Left colon (tissue), 2 donors: ENCODE measurements around the gene ELL2. TPM values are rescaled to one million over a fixed set of nuclear protein-coding genes. Genes with fewer than 3 reads are reported as not detected.

ENCODE experiments used
- ATAC-seq: fragments of 200-7000 bp; cut with Tn5 transposase; one replicate; pipeline ENCODE4 v1.9.1; 2020; ENCODE audit warnings: mild to moderate bottlenecking, moderate library complexity
- DNase-seq, 2 donors: peaks; one replicate each; pipeline ENCODE4 v3.0.0-alpha.2; 2020
- intact Hi-C, 2 donors: fragments of 100-400 bp; cut with DNase I in 1 of 2; cut with micrococcal nuclease in 1 of 2; formaldehyde crosslinking; loops; one replicate each; pipeline versions ENCODE4 v1.11.2 to v1.14.0; 2022; cut with DNase I, micrococcal nuclease
- long read RNA-seq: library from polyadenylated mRNA; unstranded; transcript quantifications from one replicate; pipeline ENCODE4 v2.0.0, GENCODE V29; 2021
- total RNA-seq, 2 donors: library from RNA; stranded (reverse); fragmentation: NEBNext Ultra II Directional; extraction: Animal tissue kit (Norgen Biotek cat#: 25700); gene quantifications; one replicate each; pipeline ENCODE4 v1.2.1, GENCODE V29; 2021
- donor health status: DM: no; HTN: no; CAD: no.
- donor health status: DM: yes; HTN: yes; CAD: no.

ELL2 gene
- total RNA-seq, result 10 to 100 TPM; 28.7 to 36.7 TPM
- long read RNA-seq, full-length matches to known transcripts, result 1 of 21 reads
- long read RNA-seq, partial matches to known transcripts, result 15 of 21 reads
- long read RNA-seq, other reads (novel, unspliced or antisense), result 5 of 21 reads

DNA sequence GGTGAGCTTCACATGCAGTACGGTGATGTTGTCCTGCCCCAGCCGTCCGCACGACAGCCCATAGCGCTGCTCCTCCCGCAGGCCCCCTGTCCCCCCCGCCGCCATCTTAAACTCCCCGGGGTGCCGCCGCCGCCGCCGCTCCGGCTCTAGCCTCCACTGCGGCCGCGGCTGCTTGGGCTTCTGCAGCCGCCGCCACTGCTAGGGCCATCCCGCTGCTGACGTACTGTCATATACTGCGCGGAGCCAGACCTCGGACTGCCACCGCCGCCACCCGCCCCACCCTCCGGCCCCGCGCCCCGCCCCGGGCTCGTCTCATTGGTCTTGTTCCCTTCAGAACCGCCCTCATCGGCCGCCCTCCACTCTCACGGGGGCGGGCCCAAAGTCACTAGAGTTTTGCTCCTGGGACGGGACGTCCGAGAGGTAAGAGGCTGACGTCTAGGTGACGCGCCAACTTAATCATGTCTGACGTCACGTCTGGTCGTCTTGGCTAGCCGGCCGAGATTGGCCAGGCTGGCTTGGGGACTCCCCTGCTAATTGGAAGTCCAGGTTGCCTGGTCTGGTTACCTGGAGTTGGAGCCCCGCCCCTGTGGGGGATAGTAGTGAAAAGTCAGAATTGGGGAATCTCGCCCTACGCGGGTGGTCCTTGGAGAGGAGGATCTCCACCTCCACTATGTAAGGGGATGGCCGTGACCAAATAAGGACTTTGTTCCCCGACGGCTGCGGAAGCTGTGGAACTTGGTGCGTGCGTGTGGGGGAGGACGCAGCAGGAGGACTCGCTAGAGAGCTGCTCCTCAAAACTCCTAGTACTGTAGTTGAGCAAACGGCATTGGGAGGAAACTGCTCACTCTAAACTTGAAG lies at the start of gene ELL2:
TSS of gene ELL2 (minus strand) at position 235 of the 858 bp plus-strand sequence. CDS start at position 105, 130 bp downstream.
- intact Hi-C loops, result loop anchor here in 1 of 2 donors (5.0 to 10.0 kb wide), 2 partner anchors 317 to 375 kb away; partner anchors contain the start of gene RFESD
- ATAC-seq (peak; percentile 83), DNase-seq (peak; percentile 99)

DNA sequence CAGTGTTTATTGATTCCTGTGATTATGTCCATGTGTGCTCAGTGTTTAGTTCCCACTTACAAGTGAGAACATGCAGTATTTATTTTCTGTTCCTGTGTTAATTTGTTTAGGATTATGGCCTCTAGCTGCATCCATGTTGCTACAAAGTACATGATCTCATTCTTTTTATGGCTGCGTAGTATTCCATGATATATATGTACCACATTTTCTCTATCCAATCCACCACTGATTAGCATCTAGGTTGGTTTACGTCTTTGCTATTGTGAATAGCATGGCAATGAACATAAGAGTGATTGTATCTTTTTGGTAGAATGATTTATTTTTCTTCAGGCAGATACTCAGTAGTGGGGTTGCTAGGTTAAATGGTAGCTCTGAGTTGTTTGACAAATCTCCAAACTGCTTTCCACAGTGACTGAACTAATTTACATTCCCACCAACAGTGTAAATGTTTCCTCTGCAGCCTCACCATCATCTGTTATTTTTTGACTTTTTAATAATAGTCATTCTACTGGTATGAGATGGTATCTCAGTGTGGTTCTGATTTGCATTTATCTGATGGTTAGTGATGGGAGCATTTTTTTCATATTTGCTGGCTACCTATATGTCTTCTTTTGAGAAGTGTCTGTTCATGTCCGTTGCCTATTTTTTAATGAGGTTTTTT lies 47.5 kb upstream of the ELL2 start:
- no peak for ATAC-seq
- DNase-seq, result no peak
- intact Hi-C loops, result no loop called here

DNA sequence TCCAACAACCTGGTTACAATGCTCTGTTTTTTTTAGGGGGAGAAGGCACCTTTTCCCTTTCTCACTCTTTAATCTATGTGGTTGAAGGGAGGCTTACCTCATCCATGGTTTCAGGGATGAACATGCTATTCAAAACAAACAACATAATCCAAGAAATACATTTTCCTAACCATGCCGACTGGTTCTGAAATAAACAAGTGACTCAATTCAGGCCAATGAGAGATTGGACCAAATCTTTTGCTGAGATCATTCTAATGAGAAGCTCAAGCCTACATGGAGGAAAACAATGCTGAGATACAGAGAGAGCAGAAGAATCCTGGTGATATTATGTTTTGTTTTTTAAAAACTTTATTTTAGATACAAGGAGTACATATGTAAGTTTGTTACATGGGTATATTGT lies 46.8 kb upstream of the ELL2 start:
- no peak for DNase-seq
- intact Hi-C loops, result no loop called here
- no peak for ATAC-seq

DNA sequence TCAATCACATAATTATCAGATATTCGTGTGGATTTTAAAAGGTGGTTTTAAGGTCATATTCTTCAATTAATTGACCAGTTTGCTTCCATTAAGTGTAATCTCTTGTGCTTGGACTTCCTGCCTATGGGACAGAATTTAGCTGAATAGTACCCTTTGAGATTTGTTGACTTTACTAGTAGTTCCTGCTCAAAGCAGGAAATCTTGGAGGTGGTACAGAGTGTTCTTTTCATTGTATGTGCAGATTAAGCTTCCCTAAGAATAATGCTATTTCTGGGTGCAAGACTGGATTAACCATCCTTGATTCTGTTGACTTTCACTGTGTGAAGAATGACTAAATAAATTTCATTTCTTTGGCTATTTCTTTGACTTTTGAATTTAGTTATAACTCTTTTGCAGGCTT lies 45.4 kb upstream of the ELL2 start:
- ATAC-seq, result no peak
- no peak for DNase-seq
- intact Hi-C loops, result no loop called here

DNA sequence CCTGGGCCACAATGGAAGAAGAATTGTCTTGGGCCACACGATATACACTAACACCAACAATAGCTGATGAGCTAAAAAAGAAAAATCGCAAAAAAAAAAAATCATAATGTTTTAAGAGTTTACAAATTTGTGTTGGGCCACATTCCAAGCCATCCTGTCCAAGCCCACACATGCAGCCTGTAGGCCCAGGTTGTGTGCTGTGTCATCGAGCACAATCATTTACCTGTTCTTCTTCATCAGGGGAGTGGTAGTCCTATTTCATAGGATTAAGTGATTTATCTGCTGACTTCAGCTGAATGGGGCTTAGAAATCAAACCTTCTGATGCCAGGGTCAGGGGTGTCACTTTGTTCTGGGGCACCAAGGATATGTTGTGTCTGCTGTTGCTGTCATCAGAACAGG lies 44.6 kb upstream of the ELL2 start:
- no peak for DNase-seq
- intact Hi-C loops, result no loop called here
- no peak for ATAC-seq

DNA sequence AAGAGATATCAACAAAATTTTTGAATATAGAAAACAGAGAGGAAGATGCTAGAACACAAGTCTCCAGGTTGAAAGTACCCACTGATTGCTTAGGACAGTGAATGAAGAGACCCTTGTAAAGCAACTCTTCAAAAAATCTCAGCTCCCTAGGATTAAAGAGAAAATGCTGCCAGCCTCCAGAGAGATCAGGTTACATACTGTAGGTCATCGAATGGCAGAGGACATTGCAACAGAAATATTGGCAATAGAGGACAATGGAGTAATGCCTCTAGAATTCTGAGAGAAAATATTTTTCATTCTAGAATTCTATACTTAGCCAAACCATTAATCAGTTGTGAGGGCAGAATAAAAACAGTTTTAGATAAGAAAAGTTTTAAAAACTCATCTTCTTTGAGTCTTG lies 43.1 kb upstream of the ELL2 start:
- DNase-seq (no peak), ATAC-seq (no peak)
- intact Hi-C loops, result no loop called here

DNA sequence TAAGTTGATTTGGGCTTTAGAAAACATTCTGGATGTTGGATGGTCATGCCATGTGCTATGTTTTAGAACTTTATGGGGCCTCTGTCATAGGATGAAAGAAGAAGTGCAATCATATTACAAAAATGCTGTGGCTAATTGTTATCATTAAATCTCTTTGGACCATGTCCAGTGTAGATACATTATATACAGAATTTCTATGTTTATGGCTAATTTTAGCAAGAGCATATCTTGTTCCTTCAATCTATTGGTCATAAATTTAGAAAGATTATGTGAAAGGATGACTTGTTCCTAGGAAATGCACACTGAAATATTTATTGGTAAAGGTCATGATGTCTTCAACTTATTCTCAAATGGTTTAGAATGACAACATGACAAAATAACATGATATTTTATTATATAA lies 42.4 kb upstream of the ELL2 start:
- DNase-seq (no peak), ATAC-seq (no peak)
- intact Hi-C loops, result no loop called here

DNA sequence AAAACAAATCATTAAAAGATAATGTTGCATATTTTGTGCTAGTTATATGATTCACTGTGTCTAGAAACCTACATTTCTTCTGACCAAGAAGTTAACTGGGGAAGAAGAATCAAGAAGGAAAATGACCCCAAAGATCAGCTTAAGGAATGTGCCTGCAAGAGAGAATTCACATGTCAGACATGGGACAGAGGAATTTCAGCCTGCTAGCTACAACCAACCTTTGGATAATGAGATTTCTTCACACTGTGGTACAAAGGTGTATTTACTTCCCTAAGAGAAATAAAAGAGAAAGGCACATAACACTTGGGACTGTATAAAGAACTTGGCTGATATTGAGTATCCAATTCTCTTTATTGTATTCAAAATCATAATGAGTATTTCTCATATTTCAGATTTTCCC lies 39.6 kb upstream of the ELL2 start:
- DNase-seq, result no peak
- intact Hi-C loops, result no loop called here
- ATAC-seq, result peak; percentile 38

DNA sequence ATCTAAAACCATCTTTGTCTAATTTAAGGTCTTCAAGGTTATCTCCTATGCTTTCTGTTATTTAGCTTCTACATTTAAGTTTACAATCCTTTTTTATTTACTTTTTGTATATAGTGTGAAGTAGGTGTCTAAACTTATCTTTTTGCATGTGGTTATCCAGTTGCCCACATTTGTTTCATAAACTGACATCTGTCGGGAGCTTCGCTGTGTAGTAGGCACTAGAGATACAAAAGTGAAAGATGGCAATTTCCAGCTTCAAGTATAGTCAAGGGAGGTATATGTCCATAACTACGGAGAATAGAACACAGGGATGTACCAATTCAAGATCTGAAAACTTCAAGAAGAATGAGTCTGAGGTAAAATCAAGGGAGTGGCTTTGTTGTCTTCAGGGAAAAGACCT lies 38.7 kb upstream of the ELL2 start:
- intact Hi-C loops, result no loop called here
- ATAC-seq (no peak), DNase-seq (no peak)

DNA sequence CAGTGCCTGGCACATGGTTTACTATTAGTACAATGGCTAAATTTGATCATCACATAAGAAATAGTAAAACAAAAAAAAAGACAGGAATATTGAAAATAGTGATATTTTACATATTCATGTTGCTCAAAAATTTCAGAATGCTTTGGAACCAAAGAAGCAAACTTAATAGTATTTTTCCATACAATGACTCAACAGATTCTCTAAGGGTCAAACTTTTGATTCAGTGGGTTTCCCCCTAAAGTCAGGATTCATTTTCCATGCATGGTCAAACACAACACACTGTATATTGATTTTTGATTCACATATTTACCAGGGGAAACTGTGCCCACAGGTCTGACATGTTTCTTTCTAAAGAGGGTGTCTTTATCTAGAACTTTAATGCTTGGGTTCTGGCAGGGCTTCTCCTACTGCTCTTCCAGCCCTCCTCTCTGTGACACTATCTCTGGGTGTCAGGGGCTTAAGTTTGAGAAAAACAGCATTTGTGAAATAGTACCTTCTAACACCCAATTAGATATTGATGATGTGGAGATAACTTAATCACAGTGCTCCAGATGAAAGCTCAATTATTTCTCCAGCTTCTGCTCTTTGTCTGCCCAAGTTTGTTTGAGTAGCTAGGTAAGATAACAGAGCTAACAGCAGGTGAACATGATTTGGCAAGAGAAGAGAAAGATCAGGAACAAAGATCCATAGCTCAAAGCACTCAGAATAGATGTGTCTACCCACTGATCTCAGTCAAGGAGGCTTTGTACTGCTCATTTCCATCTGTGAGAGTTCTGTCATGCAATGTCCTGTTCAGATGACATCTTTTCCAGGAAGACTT lies 35.5 kb upstream of the ELL2 start:
- no peak for DNase-seq

DNA sequence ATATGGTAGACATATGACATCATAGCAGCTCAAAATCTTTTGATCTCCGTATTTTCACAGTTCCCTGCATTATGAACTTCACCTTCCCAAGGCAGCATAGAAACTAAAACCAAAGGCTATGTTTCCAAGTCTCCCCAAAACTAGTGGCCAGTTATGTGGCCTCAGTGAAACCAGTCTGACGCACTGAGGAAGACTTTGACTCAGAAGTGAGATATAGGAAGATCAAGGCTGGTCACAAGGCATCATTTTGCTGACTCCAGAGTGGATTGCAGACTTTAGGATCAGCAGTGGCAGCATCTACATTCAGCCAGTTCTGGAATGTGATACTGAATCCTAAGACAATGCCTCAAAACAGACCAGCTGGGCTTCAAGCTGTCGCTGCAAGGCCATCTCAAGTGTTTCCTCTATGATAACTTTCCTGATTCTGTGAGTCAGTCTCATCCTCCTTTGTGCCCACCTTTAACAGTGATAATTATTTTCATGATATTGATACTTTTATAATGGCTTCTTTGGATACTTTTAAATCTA lies 34.4 kb upstream of the ELL2 start:
- intact Hi-C loops, result no loop called here

More for the DNA sequence above, 35.5 kb upstream of the ELL2 start:
- intact Hi-C loops, result no loop called here
- ATAC-seq, result no peak

DNA sequence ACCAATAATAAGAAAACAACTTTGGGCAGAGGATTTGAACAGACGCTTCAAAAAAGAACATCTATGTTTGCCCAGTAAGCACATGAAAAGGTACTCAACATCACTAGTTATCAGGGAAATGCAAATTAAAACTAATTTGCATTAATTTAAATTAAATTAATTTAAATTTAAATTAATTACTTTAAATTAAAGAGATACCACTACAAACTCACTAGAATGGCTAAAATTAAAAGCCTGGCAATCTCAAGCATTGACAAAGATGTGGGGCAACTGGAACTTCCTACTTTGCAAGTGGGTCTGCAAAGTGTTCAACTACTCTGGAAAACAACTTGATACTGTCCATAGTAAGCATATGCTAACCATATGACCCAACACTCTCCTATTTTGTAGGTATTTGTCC lies 32.1 kb upstream of the ELL2 start:
- no peak for ATAC-seq
- no peak for DNase-seq
- intact Hi-C loops, result no loop called here

More for the DNA sequence above, 34.4 kb upstream of the ELL2 start:
- DNase-seq (no peak), ATAC-seq (no peak)

DNA sequence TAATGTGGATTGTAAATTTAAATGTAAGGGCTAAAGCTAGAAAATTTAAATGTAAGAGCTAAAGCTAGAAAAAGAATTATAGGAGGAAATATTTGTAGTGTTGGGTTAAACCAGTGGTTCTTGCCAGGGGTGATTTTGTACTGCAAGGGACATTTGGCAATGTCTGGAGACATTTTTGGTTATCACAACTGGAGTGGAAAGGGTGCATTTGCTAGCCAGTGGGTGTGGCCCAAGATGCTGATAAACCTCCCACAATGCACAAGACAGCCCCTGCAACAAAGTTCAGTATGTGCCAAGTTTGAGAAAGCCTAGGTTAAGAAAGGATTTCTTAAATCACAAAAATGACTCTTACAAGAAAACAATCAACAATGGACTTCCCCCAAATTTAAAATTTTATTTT lies 31.6 kb upstream of the ELL2 start:
- DNase-seq (no peak), ATAC-seq (no peak)
- intact Hi-C loops, result no loop called here

DNA sequence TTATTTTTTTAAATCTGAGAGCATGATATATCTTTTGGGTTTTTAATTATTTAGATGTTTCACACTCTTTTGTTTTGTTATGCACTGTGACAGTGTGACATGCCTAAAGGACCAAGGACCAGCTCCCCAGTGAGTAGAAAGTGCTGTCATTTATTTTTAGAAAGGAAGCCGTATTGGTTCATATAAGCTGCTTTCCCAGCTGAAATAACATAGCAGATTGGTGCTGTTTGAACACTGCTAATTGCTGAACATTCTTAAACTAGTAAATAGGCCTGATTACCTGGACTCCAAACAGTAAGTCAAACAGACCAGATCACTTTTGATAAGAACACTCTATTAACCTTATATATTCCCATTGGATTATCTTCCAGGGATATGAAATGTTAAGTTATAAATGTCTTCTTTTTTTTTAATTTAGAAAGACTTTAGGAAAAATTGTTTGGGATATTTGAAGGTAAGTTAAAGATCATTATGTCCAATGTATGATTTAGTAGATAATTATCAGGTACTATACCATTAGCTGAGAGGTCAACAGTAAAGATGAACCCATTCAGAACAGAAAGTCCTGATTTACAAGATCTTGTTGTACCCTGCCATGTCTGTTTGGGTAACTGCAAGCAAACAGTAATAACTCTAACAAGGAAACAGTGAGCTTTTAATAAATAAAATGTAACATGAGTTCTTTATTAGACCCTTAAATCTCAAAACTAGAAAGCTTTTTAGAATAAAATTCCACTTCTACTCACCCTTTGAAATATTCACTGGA lies 27.8 kb upstream of the ELL2 start:
- DNase-seq (no peak), ATAC-seq (no peak)
- intact Hi-C loops, result no loop called here

DNA sequence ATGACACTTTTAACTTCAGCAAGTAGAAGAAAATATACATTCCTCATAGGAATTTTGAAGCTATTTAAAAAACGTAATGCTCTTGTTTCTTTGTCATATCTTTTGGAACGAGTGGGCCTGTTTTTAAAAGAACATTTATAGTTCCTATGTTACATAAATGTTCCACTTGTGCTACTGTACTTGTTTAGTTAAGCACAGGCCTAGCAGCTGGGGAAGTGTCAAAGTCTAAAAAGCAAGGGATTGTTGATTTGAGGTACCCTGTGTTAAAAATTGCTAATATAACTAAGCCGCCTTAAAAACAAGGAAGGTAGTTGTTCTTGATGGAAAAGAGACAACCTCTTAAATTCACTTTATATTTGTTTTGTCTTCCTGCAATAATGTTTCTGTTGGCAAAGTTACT lies 27.2 kb upstream of the ELL2 start:
- intact Hi-C loops, result no loop called here
- DNase-seq (no peak), ATAC-seq (no peak)

DNA sequence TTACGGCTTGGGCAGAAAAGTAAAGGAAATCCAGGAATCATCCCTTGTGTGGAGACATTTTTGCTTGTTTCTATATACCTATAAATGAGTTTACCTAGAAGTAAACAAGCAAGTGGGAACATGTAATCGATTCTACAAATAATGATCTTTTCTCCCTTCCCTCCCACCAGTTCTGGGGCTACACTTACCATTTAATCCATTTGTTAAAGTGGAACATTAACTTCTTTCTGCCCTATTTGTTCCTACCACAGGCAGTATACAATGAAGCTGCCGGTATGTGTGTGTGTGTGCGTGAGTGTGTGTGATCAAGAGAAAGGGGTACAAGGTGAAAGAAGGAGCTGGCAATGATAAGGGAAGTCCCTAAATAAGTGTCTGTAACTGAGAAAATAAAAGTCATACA lies 26.4 kb upstream of the ELL2 start:
- no peak for ATAC-seq
- DNase-seq, result no peak
- intact Hi-C loops, result no loop called here

DNA sequence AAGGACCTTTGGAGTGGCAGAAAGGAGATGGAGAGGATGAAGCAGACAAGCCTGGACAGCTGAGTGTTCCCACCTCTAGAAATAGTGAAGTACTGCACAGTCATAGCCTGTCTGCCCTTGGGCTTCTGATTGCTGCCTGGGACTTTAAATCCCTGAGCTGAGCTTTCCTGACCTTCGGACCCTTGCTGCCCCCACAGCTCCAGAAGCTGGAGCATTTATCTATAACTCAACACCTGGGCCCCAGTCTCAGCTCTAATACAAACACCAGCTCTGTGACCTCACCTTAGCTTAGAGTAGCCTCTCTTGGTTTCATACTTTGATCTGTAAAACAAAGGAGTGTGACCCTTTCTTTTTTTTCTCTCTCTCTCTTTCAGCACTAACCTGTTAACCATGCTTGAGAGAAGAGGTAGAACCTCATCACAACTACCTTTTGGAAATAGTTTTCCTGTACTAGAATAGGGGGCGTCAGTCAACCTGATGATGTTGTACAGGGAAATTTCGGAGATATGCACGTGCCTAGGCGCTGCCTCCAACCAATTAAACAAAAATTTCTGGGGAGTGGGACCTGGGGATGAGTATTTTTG lies 25.4 kb upstream of the ELL2 start:
- intact Hi-C loops, result no loop called here
- DNase-seq (no peak), ATAC-seq (peak; percentile 29)

DNA sequence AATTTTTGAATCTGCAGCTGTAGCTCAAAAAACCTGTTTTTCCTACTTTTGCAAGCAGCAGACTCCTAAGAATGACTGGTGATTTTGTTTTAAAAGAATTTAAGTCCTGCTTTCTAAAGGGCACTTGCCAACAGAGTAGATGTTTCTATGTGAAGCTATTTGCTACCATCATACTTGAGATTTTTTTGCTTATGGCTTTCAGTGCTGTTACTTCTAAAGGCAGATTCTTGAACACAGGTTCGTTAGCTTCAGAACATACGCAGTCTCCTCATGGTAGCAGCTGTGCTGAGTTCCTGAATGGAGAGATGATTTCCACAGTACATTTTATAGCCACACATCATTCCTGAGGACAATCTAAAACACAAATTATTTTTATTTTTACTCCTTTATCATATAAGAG lies 24.4 kb upstream of the ELL2 start:
- ATAC-seq, result no peak
- no peak for DNase-seq
- intact Hi-C loops, result no loop called here
